ENCODE data around the gene MESP2. TPM values are rescaled to one million over a fixed set of nuclear protein-coding genes. Genes with fewer than 3 reads are reported as not detected.
A peak's percentile ranks its signal among the peaks of the same experiment; 100 is the strongest.

Gene MESP2
- total and polyA plus RNA-seq, 2 of the 13 experiments (the other 11 are each of a cell fraction or from before 2014, with no cell fraction given), result not detected

DNA sequence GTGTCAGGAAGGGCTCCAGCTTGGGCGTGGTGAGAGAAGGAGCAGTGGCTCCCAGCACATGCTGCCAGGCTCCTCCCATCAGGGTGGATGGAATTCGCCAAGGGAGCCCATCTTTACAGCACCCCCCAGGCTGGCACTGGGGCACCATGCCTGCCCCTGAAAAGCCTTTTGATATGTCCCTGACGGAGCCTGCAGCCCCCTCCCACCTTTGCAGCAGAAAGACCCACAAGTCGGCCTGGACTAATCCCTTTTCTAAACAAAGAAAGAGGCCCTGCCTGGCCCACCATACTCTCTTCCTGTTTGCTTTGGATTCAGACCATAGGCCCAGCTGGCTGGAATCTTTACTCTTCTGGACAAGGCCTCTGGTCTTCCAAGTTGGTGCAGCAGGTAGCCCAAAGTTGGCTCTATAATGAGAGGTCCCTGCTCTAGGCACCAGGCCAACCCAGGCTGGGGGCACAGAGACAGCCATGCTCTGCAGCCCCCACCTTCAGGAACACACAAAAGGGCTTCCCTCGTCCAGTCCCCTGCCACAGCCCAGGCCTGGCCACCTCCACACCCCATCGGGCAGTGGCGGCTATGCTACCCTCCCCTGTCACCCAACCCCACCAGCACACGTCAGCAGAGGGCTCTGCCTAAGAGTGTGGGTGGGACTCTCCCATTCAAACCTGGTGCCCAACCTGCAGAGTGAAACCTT is 33.1 kb downstream of the MESP2 start (continued):
- TF ChIP-seq, protein P1, sequence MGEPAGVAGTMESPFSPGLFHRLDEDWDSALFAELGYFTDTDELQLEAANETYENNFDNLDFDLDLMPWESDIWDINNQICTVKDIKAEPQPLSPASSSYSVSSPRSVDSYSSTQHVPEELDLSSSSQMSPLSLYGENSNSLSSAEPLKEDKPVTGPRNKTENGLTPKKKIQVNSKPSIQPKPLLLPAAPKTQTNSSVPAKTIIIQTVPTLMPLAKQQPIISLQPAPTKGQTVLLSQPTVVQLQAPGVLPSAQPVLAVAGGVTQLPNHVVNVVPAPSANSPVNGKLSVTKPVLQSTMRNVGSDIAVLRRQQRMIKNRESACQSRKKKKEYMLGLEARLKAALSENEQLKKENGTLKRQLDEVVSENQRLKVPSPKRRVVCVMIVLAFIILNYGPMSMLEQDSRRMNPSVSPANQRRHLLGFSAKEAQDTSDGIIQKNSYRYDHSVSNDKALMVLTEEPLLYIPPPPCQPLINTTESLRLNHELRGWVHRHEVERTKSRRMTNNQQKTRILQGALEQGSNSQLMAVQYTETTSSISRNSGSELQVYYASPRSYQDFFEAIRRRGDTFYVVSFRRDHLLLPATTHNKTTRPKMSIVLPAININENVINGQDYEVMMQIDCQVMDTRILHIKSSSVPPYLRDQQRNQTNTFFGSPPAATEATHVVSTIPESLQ (CRISPR knock-in tag; conservative IDR thresholded peaks at IDR 0.05), result no peak
- no peak for TF ChIP-seq CENPX (CRISPR knock-in tag; IDR thresholded peaks at IDR 0.05)
- no peak for TF ChIP-seq RFXAP (CRISPR knock-in tag; IDR thresholded peaks at IDR 0.05; ENCODE audit: borderline replicate concordance)
- no peak for TF ChIP-seq ZNF75D (CRISPR knock-in tag; IDR thresholded peaks at IDR 0.05; ENCODE audit: borderline replicate concordance)
- TF ChIP-seq HDAC2 (CRISPR knock-in tag; IDR thresholded peaks at IDR 0.05), result peak; percentile 91
- 0 out of 2 replicates have a peak, but pooled peaks have one; percentile 66 for TF ChIP-seq TMF1 (CRISPR knock-in tag; IDR thresholded peaks at IDR 0.05; ENCODE audit: low read depth)
- TF ChIP-seq, protein P2, sequence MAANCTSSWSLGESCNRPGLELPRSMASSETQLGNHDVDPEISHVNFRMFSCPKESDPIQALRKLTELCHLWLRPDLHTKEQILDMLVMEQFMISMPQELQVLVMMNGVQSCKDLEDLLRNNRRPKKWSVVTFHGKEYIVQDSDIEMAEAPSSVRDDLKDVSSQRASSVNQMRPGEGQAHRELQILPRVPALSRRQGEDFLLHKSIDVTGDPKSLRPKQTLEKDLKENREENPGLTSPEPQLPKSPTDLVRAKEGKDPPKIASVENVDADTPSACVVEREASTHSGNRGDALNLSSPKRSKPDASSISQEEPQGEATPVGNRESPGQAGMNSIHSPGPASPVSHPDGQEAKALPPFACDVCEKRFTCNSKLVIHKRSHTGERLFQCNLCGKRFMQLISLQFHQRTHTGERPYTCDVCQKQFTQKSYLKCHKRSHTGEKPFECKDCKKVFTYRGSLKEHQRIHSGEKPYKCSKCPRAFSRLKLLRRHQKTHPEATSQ (CRISPR knock-in tag; IDR thresholded peaks at IDR 0.05; ENCODE audit: borderline replicate concordance), result peak; percentile 55; the same call in 1 of the 2 replicates
- TF ChIP-seq, protein P3, sequence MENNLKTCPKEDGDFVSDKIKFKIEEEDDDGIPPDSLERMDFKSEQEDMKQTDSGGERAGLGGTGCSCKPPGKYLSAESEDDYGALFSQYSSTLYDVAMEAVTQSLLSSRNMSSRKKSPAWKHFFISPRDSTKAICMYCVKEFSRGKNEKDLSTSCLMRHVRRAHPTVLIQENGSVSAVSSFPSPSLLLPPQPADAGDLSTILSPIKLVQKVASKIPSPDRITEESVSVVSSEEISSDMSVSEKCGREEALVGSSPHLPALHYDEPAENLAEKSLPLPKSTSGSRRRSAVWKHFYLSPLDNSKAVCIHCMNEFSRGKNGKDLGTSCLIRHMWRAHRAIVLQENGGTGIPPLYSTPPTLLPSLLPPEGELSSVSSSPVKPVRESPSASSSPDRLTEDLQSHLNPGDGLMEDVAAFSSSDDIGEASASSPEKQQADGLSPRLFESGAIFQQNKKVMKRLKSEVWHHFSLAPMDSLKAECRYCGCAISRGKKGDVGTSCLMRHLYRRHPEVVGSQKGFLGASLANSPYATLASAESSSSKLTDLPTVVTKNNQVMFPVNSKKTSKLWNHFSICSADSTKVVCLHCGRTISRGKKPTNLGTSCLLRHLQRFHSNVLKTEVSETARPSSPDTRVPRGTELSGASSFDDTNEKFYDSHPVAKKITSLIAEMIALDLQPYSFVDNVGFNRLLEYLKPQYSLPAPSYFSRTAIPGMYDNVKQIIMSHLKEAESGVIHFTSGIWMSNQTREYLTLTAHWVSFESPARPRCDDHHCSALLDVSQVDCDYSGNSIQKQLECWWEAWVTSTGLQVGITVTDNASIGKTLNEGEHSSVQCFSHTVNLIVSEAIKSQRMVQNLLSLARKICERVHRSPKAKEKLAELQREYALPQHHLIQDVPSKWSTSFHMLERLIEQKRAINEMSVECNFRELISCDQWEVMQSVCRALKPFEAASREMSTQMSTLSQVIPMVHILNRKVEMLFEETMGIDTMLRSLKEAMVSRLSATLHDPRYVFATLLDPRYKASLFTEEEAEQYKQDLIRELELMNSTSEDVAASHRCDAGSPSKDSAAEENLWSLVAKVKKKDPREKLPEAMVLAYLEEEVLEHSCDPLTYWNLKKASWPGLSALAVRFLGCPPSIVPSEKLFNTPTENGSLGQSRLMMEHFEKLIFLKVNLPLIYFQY (CRISPR knock-in tag; IDR thresholded peaks at IDR 0.05; ENCODE audit: borderline replicate concordance), result peak; percentile 93
- TF ChIP-seq XRCC5 (optimal IDR thresholded peaks at IDR 0.05; ENCODE audit: low read length), result no peak
- no peak for TF ChIP-seq ZNF260 (CRISPR knock-in tag; IDR thresholded peaks at IDR 0.05; ENCODE audit: borderline replicate concordance, low read depth)
- TF ChIP-seq, protein P4, sequence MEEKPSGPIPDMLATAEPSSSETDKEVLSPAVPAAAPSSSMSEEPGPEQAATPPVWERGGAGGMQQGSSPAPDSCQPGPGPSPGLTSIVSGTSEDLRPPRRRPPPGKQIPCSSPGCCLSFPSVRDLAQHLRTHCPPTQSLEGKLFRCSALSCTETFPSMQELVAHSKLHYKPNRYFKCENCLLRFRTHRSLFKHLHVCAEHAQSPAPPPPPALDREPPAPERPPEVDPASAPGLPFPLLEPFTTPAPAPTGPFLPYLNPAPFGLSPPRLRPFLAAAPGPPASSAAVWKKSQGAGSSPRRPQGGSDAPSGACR (CRISPR knock-in tag; IDR thresholded peaks at IDR 0.05), result no peak
- no peak for TF ChIP-seq KDM2A (CRISPR knock-in tag; IDR thresholded peaks at IDR 0.05; ENCODE audit: borderline replicate concordance, low read depth)
- TF ChIP-seq ZNF790 (CRISPR knock-in tag; IDR thresholded peaks at IDR 0.05; ENCODE audit: borderline replicate concordance), result no peak
- TF ChIP-seq, protein P5, sequence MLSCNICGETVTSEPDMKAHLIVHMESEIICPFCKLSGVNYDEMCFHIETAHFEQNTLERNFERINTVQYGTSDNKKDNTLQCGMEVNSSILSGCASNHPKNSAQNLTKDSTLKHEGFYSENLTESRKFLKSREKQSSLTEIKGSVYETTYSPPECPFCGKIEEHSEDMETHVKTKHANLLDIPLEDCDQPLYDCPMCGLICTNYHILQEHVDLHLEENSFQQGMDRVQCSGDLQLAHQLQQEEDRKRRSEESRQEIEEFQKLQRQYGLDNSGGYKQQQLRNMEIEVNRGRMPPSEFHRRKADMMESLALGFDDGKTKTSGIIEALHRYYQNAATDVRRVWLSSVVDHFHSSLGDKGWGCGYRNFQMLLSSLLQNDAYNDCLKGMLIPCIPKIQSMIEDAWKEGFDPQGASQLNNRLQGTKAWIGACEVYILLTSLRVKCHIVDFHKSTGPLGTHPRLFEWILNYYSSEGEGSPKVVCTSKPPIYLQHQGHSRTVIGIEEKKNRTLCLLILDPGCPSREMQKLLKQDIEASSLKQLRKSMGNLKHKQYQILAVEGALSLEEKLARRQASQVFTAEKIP (CRISPR knock-in tag; IDR thresholded peaks at IDR 0.05; ENCODE audit: borderline replicate concordance), result no peak
- TF ChIP-seq NR1H2 (CRISPR knock-in tag; IDR thresholded peaks at IDR 0.05; ENCODE audit: borderline replicate concordance, low read depth), result no peak
- TF ChIP-seq, protein P6, sequence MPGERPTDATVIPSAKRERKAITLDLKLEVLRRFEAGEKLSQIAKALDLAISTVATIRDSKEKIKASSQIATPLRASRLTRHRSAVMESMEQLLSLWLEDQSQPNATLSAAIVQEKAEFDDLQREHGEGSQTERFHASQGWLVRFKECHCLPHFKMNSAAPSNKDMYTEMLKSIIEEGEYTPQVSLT (CRISPR knock-in tag; IDR thresholded peaks at IDR 0.05; ENCODE audit: borderline replicate concordance, low read depth), result no peak
- TF ChIP-seq SP5 (CRISPR knock-in tag; IDR thresholded peaks at IDR 0.05; ENCODE audit: borderline replicate concordance, low read depth), result peak; percentile 66
- TF ChIP-seq PTBP1 (IDR thresholded peaks at IDR 0.05; ENCODE audit: low read depth, low read length, poor library complexity, severe bottlenecking), result no peak
